Esophagus muscularis mucosa (tissue), 4 donors: ENCODE measurements around the gene CNOT3. TPM values are rescaled to one million over a fixed set of nuclear protein-coding genes. Genes with fewer than 3 reads are reported as not detected.

Experiments
- DNase-seq: peaks from one replicate; pipeline ENCODE4 v3.0.0-alpha.2; 2017; ENCODE audit errors: extremely low spot score
- H3K27ac ChIP-seq, 4 donors: fragments of 200-600 bp; sonication (generic); replicated peaks in 1 of 4; 1 replicate in 3 of 4; 2 replicates in 1 of 4; pipeline ENCODE4 v1.5.1; 2016 to 2019; ENCODE audit warnings: mild to moderate bottlenecking in 1 of 4
- H3K27me3 ChIP-seq, 4 donors: fragments of 200-600 bp; sonication (generic); one replicate each; pipeline versions ENCODE4 v1.5.1 to v1.6.0; 2016 to 2019
- H3K36me3 ChIP-seq, 4 donors: fragments of 200-600 bp; sonication (generic); one replicate each; pipeline ENCODE4 v1.5.1; 2016 to 2019
- H3K4me1 ChIP-seq, 4 donors: fragments of 200-600 bp; sonication (generic); one replicate each; pipeline ENCODE4 v1.5.1; 2016 to 2019
- H3K4me3 ChIP-seq, 4 donors: fragments of 200-600 bp; sonication (generic); 1 replicate in 2 of 4; 2 replicates in 2 of 4; pipeline ENCODE4 v1.5.1; 2016 to 2019; ENCODE audit warnings: mild to moderate bottlenecking in 4 of 4, moderate library complexity in 1 of 4
- H3K9me3 ChIP-seq, 4 donors: fragments of 200-600 bp; sonication (generic); 1 replicate in 3 of 4; 2 replicates in 1 of 4; pipeline ENCODE4 v1.5.1; 2016 to 2019
- EP300 ChIP-seq: sonication (generic); formaldehyde crosslinking; IDR thresholded peaks from one replicate; pipeline ENCODE4 v1.6.1; 2017; ENCODE audit warnings: antibody characterized with exemption
- POLR2A ChIP-seq: fragments of 450-650 bp; IDR thresholded peaks from one replicate; pipeline ENCODE4 v1.6.1; 2017; ENCODE audit warnings: antibody characterized with exemption, moderate library complexity, mild to moderate bottlenecking, low read depth
- POLR2AphosphoS5 ChIP-seq, 2 donors: sonication (generic); formaldehyde crosslinking; IDR thresholded peaks; one replicate each; pipeline ENCODE4 v1.6.1; 2017; ENCODE audit warnings: antibody characterized with exemption in 2 of 2
- WGBS: methylation state at CpG from one replicate; pipeline ENCODE4 v1.1.5; 2018; 5-methylcytosine and 5-hydroxymethylcytosine counted together
- intact Hi-C: fragments of 100-400 bp; cut with DNase I; formaldehyde crosslinking; loops from one replicate; pipeline ENCODE4 v1.15.1; 2023
- total RNA-seq, 4 donors: library from RNA; depleted of rRNA; stranded (reverse); fragments of >200 nt; gene quantifications; one replicate each; pipeline versions ENCODE4 v1.1.0 to v1.2.1, GENCODE V29; 2016
- TF ChIP-seq, protein P1 (sequence below), 3 experiments: fragments of 200-600 bp in 2 of 3; fragments of 450-650 bp in 1 of 3; sonication (generic) in 2 of 3; IDR thresholded peaks; one replicate each; pipeline ENCODE4 v1.5.1; 2017 to 2019; ENCODE audit warnings: antibody characterized with exemption in 3 of 3, mild to moderate bottlenecking in 2 of 3, moderate library complexity in 1 of 3

CNOT3 gene
- total RNA-seq, 4 donors from 2014 or later: 15.1 to 25.3 (median 21.1) TPM

DNA sequence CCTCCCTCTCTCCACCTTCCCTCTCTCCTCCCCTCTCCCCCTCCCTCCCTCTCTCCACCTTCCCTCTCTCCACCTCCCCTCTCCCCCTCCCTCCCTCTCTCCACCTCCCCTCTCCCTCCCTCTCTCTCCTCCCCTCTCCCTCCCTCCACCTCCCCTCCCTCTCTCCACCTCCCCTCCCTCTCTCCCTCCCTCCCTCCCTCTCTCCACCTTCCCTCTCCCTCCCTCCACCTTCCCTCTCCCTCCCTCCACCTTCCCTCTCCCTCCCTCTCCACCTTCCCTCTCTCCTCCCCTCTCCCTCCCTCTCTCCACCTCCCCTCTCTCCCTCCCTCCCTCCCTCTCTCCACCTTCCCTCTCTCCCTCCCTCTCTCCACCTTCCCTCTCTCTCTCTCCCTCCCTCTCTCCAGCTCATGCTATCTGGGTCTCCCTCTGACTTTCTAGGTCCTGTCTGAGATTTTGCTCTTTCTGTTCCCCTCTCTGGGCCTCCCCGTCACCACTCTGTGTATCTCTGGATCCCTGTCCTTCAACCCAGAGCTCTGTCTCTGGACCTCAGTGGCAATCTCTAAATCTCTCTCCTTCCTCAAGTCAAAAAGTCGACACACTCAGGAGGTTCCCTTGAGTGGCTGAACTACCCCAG lies 3.5 kb upstream of the CNOT3 start:
- Histone ChIP-seq H3K4me3 (no peak overlapping the region), H3K9me3 (no peaks in the 10 kb centered on the region), H3K36me3 (peaks cover 25 to 45% (median 37%) of the 10 kb centered on the region in 4 donors), H3K27ac (no peak overlapping the region), H3K4me1 (peaks cover 16 to 25% (median 21%) of the 10 kb centered on the region in 4 donors), H3K27me3 (no peaks in the 10 kb centered on the region)
- no peak for DNase-seq
- intact Hi-C loops: no loop called here
- 41% methylated on average over 2 of the region's 2 CpGs for WGBS
- TF ChIP-seq POLR2A: no peak

DNA sequence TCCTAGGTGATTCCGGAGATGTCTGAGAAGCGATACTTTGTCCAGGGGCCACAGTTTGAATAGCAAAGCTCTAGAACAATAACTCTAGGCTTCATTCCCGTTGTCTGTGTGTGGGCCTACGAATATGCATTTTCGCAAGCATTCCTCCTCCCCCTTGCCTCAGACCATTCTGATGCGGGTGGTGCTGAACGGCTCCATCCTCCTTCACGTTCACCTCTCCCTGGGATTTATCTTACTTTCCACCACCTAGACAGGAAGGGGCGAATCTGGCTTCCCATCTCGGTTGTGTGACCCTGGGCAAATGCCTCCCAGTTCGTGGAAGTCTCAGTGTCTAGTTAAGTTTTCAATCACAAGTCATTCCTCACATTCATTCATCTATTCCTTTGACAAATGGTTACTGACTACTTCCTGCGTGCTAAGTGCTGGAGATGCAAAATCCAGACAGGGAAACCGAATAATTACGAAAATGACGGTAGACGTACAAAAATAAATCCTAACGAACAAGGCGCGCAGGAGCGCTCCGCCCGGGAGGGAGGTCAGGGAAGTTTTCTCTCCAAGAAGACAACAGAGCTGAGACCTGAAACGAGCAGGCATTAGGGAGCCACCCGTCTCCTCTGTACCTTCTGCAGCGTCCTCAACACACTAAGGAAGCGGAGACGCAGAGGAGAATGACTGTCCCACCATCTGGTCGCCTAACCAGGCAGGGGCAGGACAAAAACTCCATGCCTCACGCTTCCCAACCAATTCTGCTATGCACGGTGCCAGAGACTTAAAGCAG lies 1.3 kb upstream of the CNOT3 start:
- Histone ChIP-seq H3K27ac (peak overlapping the region; percentile 54 to 76 (median 58)), H3K9me3 (no peaks in the 10 kb centered on the region), H3K36me3 (peaks cover 8 to 38% (median 26%) of the 10 kb centered on the region in 4 donors), H3K4me3 (peak overlapping the region; percentile 51 to 98 (median 59)), H3K27me3 (no peaks in the 10 kb centered on the region), H3K4me1 (peaks cover 28 to 47% (median 43%) of the 10 kb centered on the region in 4 donors)
- intact Hi-C loops: no loop called here
- 5% methylated on average over 29 of the region's 30 CpGs for WGBS
- no peak for DNase-seq
- TF ChIP-seq EP300: no peak
- TF ChIP-seq POLR2AphosphoS5 (IDR thresholded peaks at IDR 0.05): no peak

DNA sequence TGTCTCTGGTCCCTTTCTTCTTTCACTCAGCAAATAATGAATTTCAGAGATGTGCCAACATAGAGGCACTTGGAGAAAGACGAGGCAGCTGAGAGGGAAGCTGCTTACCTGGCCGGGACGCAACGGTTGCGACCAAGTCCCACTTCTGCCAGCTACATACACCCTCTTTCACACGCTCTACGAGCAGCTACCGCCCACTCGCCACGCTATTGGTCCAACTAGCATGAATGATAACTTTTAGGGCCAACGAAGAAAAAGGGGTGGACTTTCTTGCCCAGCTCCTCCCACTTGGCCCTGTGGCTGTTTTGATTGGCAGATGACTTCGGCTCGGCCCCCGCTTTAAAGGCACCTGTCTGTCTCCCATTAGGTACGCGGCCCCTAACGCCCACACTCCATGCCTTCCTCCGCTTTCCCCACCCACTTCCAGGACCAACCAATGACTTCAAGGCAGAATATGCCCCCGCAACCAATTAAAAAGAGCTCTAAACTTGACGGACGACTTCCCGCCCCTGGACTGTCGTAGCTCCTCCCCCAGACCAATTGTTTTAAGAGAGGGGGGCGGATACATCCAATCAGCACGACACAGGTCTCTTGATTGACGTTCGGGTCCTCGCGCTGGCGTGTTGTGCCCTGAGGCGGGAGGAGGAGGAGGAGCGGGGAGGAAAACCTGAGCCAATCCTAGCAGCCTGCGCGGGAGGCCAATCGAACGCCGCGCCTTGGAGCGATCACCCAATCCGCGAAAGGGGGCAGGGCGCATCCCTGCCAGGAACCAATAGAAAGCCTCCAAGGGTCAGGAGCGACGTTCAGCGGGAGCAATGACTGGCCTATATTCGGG lies 481 bp upstream of the CNOT3 start:
- TF ChIP-seq POLR2AphosphoS5 (IDR thresholded peaks at IDR 0.05) (peak in 1 of 2 donors; percentile 5), POLR2A (no peak), EP300 (no peak)
- TF ChIP-seq, protein P1, sequence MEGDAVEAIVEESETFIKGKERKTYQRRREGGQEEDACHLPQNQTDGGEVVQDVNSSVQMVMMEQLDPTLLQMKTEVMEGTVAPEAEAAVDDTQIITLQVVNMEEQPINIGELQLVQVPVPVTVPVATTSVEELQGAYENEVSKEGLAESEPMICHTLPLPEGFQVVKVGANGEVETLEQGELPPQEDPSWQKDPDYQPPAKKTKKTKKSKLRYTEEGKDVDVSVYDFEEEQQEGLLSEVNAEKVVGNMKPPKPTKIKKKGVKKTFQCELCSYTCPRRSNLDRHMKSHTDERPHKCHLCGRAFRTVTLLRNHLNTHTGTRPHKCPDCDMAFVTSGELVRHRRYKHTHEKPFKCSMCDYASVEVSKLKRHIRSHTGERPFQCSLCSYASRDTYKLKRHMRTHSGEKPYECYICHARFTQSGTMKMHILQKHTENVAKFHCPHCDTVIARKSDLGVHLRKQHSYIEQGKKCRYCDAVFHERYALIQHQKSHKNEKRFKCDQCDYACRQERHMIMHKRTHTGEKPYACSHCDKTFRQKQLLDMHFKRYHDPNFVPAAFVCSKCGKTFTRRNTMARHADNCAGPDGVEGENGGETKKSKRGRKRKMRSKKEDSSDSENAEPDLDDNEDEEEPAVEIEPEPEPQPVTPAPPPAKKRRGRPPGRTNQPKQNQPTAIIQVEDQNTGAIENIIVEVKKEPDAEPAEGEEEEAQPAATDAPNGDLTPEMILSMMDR (IDR thresholded peaks at IDR 0.05): peak in 1 of 3 experiments; percentile 40
- intact Hi-C loops: no loop called here
- under 1% methylated on average over 32 of the region's 46 CpGs for WGBS
- peaks cover 28 to 55% (median 48%) of the 10 kb centered on the region in 4 donors for H3K4me1 ChIP-seq
- peak overlapping the region; percentile 93 to 100 (median 98) for H3K4me3 ChIP-seq
- peak; percentile 100 for DNase-seq
- no peaks in the 10 kb centered on the region for H3K27me3 ChIP-seq
- H3K36me3 ChIP-seq: peaks cover 0 to 36% (median 25%) of the 10 kb centered on the region in 4 donors
- H3K27ac ChIP-seq: peak overlapping the region; percentile 94 to 98 (median 97)
- no peaks in the 10 kb centered on the region for H3K9me3 ChIP-seq

DNA sequence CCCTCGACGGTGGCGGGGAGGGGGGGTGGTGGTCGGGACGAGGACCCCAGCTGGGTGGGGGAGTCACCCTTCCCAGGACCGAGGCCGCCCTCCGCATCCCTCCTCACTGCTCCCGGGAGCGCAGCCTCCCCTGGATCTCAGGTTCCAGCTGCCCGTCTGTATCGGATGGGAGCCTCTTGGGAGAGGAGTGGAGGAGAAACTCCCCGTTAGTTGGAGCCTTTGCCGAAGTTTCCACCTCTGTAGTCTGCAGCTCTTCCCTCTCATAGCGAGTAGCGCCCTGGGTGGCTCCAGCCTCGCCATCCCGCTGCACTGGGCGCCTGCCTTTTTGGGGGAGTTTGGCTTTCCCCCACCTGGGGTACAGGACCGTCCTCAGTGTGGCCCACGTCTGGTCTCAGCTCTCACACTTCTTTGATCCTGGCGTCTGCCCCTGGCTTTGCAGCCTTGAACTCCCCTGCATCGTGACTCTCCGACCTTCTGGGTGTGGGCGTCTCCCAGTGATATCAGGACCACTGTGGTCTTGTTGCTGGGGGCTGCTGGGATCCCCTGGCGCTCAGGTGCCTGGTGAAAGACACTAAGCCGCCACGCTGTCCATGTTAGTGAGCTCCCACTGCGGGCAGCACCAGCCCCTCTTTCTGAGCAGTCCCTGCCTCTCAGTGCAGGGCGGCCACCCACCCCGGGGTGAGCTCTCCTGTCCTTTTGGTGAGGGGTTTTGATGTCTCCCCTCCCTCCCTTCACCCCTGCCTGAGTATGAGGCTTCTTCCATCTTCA lies 1.1 kb downstream of the CNOT3 start:
- H3K27me3 ChIP-seq: no peaks in the 10 kb centered on the region
- DNase-seq: no peak
- H3K27ac ChIP-seq: peak overlapping the region; percentile 94 to 98 (median 97)
- H3K4me1 ChIP-seq: peaks cover 28 to 56% (median 48%) of the 10 kb centered on the region in 4 donors
- no peak for TF ChIP-seq EP300
- TF ChIP-seq POLR2AphosphoS5 (IDR thresholded peaks at IDR 0.05): no peak
- TF ChIP-seq, protein P1 (IDR thresholded peaks at IDR 0.05): no peak
- no peak for TF ChIP-seq POLR2A
- WGBS: 22% methylated on average over 9 of the region's 31 CpGs
- peaks cover 14 to 40% (median 31%) of the 10 kb centered on the region in 4 donors for H3K36me3 ChIP-seq
- no peaks in the 10 kb centered on the region for H3K9me3 ChIP-seq
- intact Hi-C loops: no loop called here
- H3K4me3 ChIP-seq: peak overlapping the region; percentile 93 to 100 (median 98)

DNA sequence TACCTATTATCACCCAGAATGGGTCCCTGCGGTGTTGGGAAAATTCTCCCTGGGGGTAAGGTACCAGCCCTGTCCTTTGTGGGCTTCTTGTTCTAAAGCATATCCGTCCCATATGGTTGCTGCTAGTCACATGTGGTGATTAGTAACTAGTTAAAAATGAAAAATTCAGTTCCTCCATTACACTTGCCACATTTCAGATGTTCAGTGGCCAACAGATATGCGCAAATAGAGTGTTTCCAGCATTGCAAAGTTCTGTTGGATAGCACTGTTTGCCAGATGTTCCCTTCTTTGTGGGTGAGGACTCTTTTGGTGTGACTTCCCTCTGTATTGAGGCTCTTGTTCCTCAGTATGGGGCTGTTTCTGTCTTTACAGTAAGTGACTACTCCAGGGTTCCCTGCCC lies 3.8 kb downstream of the CNOT3 start:
- peaks cover 21 to 54% (median 43%) of the 10 kb centered on the region in 4 donors for H3K4me1 ChIP-seq
- no peaks in the 10 kb centered on the region for H3K9me3 ChIP-seq
- no peak for DNase-seq
- intact Hi-C loops: no loop called here
- no peak overlapping the region for H3K27ac ChIP-seq
- TF ChIP-seq, protein P1 (IDR thresholded peaks at IDR 0.05): no peak
- no peak for TF ChIP-seq POLR2AphosphoS5 (IDR thresholded peaks at IDR 0.05)
- no peak for TF ChIP-seq POLR2A
- no peak for TF ChIP-seq EP300
- no peaks in the 10 kb centered on the region for H3K27me3 ChIP-seq
- WGBS: 93% methylated on average over 3 of the region's 3 CpGs
- no peak overlapping the region for H3K4me3 ChIP-seq
- peaks cover 40 to 67% (median 58%) of the 10 kb centered on the region in 4 donors for H3K36me3 ChIP-seq
